GM12865 (cell line): Measurements from ENCODE around the gene KLHL40.

Experiments used
- DNase-seq: peaks from one replicate; pipeline ENCODE4 v3.0.0; 2010; ENCODE audit warnings: low read depth
- H3K4me3 ChIP-seq: 2 replicates; pipeline ENCODE4 v1.5.1; 2011; ENCODE audit warnings: mild to moderate bottlenecking, low read depth, low read length, control low read depth
- CTCF ChIP-seq: IDR thresholded peaks from 2 replicates; pipeline ENCODE4 v1.5.1; 2011; ENCODE audit warnings: low read length, control low read depth, low read depth, inconsistent platforms; ENCODE audit not compliant: insufficient read depth; ENCODE audit errors: missing control alignments

Gene KLHL40

GRCh38 chr3:42736531-42736930, 51.2 kb downstream of the KLHL40 start:
- no peak overlapping the region for H3K4me3 ChIP-seq
- DNase-seq, result no peak
- TF ChIP-seq CTCF, result no peak

- DNase-seq, result no peak
- TF ChIP-seq CTCF, result no peak
- no peak overlapping the region for H3K4me3 ChIP-seq
These were observed 54.2 kb downstream of the KLHL40 start for GRCh38 chr3:42739401-42740158.

- H3K4me3 ChIP-seq, result no peak overlapping the region
- no peak for TF ChIP-seq CTCF
These were observed 56.5 kb downstream of the KLHL40 start for GRCh38 chr3:42741796-42742195.

More at GRCh38 chr3:42741796-42742195, 56.5 kb downstream of the KLHL40 start:
- DNase-seq, result no peak
